Kidney epithelial cell (primary cell): Measurements from ENCODE around the gene SLX1A. TPM values are rescaled to one million over a fixed set of nuclear protein-coding genes. Genes with fewer than 3 reads are reported as not detected.
"Not testable (repeated sequence)": the region's sequence is repeated elsewhere in the genome, so short reads cannot be mapped to it uniquely, and the experiment has no call there.

Source experiments
- DNase-seq: peaks from one replicate; pipeline ENCODE4 v3.0.0-alpha.2; 2010; ENCODE audit warnings: low read depth
- H3K27me3 ChIP-seq: 2 replicates; pipeline ENCODE4 v1.6.0; 2011; ENCODE audit warnings: low read length; ENCODE audit not compliant: control insufficient read depth, insufficient read depth
- H3K36me3 ChIP-seq: 2 replicates; pipeline ENCODE4 v1.5.1; 2011; ENCODE audit warnings: low read length; ENCODE audit not compliant: control insufficient read depth, insufficient read depth
- H3K4me3 ChIP-seq: 2 replicates; pipeline ENCODE4 v1.5.1; 2011; ENCODE audit warnings: low read depth, mild to moderate bottlenecking, control low read depth, low read length
- CTCF ChIP-seq: IDR thresholded peaks from 2 replicates; pipeline ENCODE4 v1.5.1; 2011; ENCODE audit warnings: mild to moderate bottlenecking, moderate library complexity, low read length, control low read depth, inconsistent platforms; ENCODE audit not compliant: insufficient read depth, poor library complexity, severe bottlenecking
- total RNA-seq: library from RNA; depleted of rRNA; stranded (reverse); fragments of >200 nt; gene quantifications from 2 replicates; pipeline ENCODE4 v1.2.3, GENCODE V29; 2015

SLX1A gene
- 35.0 and 45.4 TPM in 2 replicates for total RNA-seq

- peak within 1 kb of the TSS; percentile 47 for H3K4me3 ChIP-seq
- not testable (repeated sequence) for H3K36me3 ChIP-seq, H3K27me3 ChIP-seq, DNase-seq
These were observed at the start of gene SLX1A, which contains the start of gene BOLA2B for GRCh38 chr16:30193615-30194014. Gene SLX1A, plus strand, starts transcription at chr16:30193875. Its CDS starts 210 bp downstream, at chr16:30194085. Gene BOLA2B, minus strand, starts transcription at chr16:30193666. Its CDS starts 71 bp downstream, at chr16:30193595.

- TF ChIP-seq CTCF: no peak
- no peak for DNase-seq
- Histone ChIP-seq H3K36me3 (no peaks in the 10 kb centered on the region), H3K27me3 (no peaks in the 10 kb centered on the region), H3K4me3 (no peak overlapping the region)
These were observed 49.7 kb upstream of the SLX1A start for GRCh38 chr16:30144017-30144416.

- no peak for TF ChIP-seq CTCF
These were observed 48.8 kb upstream of the SLX1A start for GRCh38 chr16:30144917-30145316.

GRCh38 chr16:30145657-30146056, 48.0 kb upstream of the SLX1A start:
- H3K27me3 ChIP-seq: no peaks in the 10 kb centered on the region
- no peak for DNase-seq
- TF ChIP-seq CTCF: no peak
- H3K4me3 ChIP-seq: no peak overlapping the region
- no peaks in the 10 kb centered on the region for H3K36me3 ChIP-seq

More at GRCh38 chr16:30144917-30145316, 48.8 kb upstream of the SLX1A start:
- Histone ChIP-seq H3K27me3 (no peaks in the 10 kb centered on the region), H3K4me3 (no peak overlapping the region), H3K36me3 (no peaks in the 10 kb centered on the region)
- DNase-seq: no peak

- DNase-seq: no peak
- Histone ChIP-seq H3K36me3 (no peaks in the 10 kb centered on the region), H3K4me3 (no peak overlapping the region), H3K27me3 (no peaks in the 10 kb centered on the region)
- TF ChIP-seq CTCF: no peak
These were observed 45.7 kb upstream of the SLX1A start for GRCh38 chr16:30147843-30148510.

GRCh38 chr16:30149250-30149930, 44.3 kb upstream of the SLX1A start:
- Histone ChIP-seq H3K4me3 (no peak overlapping the region), H3K36me3 (no peaks in the 10 kb centered on the region), H3K27me3 (no peaks in the 10 kb centered on the region)
- no peak for TF ChIP-seq CTCF
- no peak for DNase-seq
